Measurements from ENCODE around the gene SIGLEC7. TPM values are rescaled to one million over a fixed set of nuclear protein-coding genes. Genes with fewer than 3 reads are reported as not detected.

SIGLEC7 gene
- 10 to 100 TPM; 23.1 to 59.9 (median 31.3) TPM for total RNA-seq
- 10 to 100 TPM in 2 of 3 donors, 1 to 10 TPM in 1; 6.8 to 16.5 (median 11.0) TPM for polyA plus RNA-seq
- long read RNA-seq, donor 1, transcript SIGLEC7-202 (7 exons, 1,754 nt): major isoform, 10 of 18 reads
- long read RNA-seq, donor 1, partial matches to known transcripts: 6 of 18 reads
- long read RNA-seq, donor 1, other reads (novel, unspliced or antisense): 0 of 18 reads
- long read RNA-seq, donor 2, partial matches to known transcripts: 0 of 5 reads
- long read RNA-seq, donor 2, other reads (novel, unspliced or antisense): 0 of 5 reads

DNA sequence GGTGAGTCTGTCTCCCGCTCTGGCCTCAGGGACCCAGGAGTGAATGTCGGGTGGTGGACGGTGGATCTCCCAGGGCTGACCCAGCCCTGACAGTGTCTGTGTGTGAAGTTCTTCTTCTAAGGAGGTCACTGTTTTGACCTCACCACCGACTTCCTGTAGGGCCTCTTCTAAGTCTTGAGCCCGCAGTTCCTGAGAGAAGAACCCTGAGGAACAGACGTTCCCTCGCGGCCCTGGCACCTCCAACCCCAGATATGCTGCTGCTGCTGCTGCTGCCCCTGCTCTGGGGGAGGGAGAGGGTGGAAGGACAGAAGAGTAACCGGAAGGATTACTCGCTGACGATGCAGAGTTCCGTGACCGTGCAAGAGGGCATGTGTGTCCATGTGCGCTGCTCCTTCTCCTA is at the start of gene SIGLEC7:
Gene SIGLEC7 (plus strand): TSS at position 183 of the 400 bp plus-strand sequence. CDS start 69 bp downstream, at position 252.
- intact Hi-C loops (cut with DNase I; ENCODE audit: low total_unique reads): no loop called here
- H3K27ac ChIP-seq: peak within 1 kb of the TSS in 7 of 8 donors; percentile 6 to 95 (median 77)
- no peak for TF ChIP-seq POLR2A (IDR thresholded peaks at IDR 0.05)
- peak; percentile 43 to 83 (median 80) for TF ChIP-seq POLR2AphosphoS5 (IDR thresholded peaks at IDR 0.05)
- H3K4me1 ChIP-seq: peaks cover 0 to 95% (median 15%) of the 10 kb centered on the region in 6 donors
- WGBS, 5 donors: 43 to 60% (median 48%) methylated on average over 11 to 14 of the region's 14 CpGs
- peaks cover 0 to 43% (median 0%) of the 10 kb centered on the region in 7 donors for H3K27me3 ChIP-seq (replicated peaks in 1 of 7)
- peaks cover 0 to 4% (median 0%) of the 10 kb centered on the region in 6 donors for H3K36me3 ChIP-seq
- H3K9me3 ChIP-seq: no peaks in the 10 kb centered on the region
- H3K4me3 ChIP-seq: peak within 1 kb of the TSS in 4 of 8 donors; percentile 13 to 53 (median 18)
- peak; percentile 82 for DNase-seq

DNA sequence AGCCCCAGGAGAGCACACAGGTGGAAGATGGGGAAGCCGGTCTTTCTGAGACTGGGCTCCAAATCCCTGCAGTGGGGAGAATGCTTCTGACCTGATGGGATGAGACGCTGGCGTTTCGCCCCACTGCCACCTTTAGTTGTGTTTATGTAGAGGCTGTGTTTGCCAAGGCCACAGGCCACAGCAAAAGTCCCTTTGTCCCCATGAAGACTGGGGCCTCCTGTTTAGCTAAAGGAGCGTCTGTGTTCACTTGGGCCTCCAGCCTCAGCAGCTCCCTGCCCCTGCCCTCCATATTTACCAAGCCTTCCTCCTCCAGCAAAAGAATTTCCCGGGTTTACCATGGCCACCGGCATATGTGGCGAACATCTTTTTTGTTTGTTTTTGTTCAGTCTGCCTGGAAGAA is 49.0 kb upstream of the SIGLEC7 start:
- H3K4me3 ChIP-seq: no peak overlapping the region
- TF ChIP-seq, protein P1, sequence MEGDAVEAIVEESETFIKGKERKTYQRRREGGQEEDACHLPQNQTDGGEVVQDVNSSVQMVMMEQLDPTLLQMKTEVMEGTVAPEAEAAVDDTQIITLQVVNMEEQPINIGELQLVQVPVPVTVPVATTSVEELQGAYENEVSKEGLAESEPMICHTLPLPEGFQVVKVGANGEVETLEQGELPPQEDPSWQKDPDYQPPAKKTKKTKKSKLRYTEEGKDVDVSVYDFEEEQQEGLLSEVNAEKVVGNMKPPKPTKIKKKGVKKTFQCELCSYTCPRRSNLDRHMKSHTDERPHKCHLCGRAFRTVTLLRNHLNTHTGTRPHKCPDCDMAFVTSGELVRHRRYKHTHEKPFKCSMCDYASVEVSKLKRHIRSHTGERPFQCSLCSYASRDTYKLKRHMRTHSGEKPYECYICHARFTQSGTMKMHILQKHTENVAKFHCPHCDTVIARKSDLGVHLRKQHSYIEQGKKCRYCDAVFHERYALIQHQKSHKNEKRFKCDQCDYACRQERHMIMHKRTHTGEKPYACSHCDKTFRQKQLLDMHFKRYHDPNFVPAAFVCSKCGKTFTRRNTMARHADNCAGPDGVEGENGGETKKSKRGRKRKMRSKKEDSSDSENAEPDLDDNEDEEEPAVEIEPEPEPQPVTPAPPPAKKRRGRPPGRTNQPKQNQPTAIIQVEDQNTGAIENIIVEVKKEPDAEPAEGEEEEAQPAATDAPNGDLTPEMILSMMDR (IDR thresholded peaks at IDR 0.05 in 8 of 11, conservative IDR thresholded peaks at IDR 0.05 in 3 of 11): no peak
- no peak for TF ChIP-seq POLR2AphosphoS5 (IDR thresholded peaks at IDR 0.05)
- no peak for TF ChIP-seq POLR2A (IDR thresholded peaks at IDR 0.05)
- no peaks in the 10 kb centered on the region for H3K9me3 ChIP-seq
- intact Hi-C loops (cut with DNase I; ENCODE audit: low total_unique reads): no loop called here
- H3K4me1 ChIP-seq: peaks cover 0 to 18% (median 9%) of the 10 kb centered on the region in 6 donors
- H3K27ac ChIP-seq: no peak overlapping the region
- WGBS, 5 donors: 87 to 91% (median 89%) methylated on average over 8 of the region's 8 CpGs
- H3K36me3 ChIP-seq: peaks cover 0 to 18% (median 2%) of the 10 kb centered on the region in 6 donors
- no peaks in the 10 kb centered on the region for H3K27me3 ChIP-seq (replicated peaks in 1 of 7)
- DNase-seq: no peak

DNA sequence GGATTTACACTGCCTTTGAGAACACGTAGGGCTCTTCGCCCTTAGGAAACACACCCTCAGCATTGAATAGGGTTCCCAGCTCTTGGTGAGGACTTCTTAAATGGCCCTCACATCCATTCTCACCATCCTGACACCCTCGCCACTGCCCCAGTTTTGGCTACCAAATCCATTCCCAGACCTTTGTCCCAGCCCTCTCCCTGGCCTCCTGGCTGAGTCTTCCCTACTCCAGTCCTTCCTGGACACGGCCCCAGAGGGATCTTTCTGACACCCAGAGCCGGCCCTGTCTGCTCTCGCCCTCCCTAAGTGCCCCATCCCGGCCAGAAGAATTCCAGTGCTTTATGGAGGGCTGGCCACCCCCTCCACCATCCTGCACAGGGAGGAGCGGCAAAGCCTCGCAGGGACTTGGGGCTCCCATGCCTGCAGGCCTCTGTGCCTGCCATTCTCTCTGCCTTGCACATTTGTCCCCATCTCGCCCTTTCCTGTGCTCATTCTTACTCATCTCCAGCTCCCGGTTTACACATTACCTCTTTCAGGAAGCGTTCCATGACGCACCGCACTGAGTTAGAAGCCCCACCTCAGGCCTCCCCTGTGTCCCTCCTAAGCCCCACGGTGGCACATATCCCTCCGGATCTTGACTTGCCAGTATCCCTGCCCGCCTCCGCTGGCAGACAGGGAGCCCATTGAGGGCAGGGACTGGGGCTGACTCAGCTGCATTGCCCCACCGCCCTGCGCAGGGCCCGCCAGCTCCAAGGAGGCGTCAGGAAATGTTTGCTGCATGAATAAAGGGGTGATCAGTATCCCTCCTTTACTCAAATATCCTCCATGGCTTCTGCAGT is 48.4 kb upstream of the SIGLEC7 start:
- no peak for DNase-seq
- 83 to 91% (median 85%) methylated on average over 22 of the region's 22 CpGs for WGBS, 5 donors
- intact Hi-C loops (cut with DNase I; ENCODE audit: low total_unique reads): no loop called here
- Histone ChIP-seq H3K27me3 (replicated peaks in 1 of 7) (no peaks in the 10 kb centered on the region), H3K4me1 (peaks cover 0 to 18% (median 9%) of the 10 kb centered on the region in 6 donors), H3K36me3 (peaks cover 0 to 23% (median 4%) of the 10 kb centered on the region in 6 donors), H3K9me3 (no peaks in the 10 kb centered on the region), H3K27ac (no peak overlapping the region), H3K4me3 (no peak overlapping the region)
- TF ChIP-seq POLR2AphosphoS5 (IDR thresholded peaks at IDR 0.05) (no peak), POLR2A (IDR thresholded peaks at IDR 0.05) (no peak)
- TF ChIP-seq, protein P1 (IDR thresholded peaks at IDR 0.05 in 8 of 11, conservative IDR thresholded peaks at IDR 0.05 in 3 of 11): no peak

DNA sequence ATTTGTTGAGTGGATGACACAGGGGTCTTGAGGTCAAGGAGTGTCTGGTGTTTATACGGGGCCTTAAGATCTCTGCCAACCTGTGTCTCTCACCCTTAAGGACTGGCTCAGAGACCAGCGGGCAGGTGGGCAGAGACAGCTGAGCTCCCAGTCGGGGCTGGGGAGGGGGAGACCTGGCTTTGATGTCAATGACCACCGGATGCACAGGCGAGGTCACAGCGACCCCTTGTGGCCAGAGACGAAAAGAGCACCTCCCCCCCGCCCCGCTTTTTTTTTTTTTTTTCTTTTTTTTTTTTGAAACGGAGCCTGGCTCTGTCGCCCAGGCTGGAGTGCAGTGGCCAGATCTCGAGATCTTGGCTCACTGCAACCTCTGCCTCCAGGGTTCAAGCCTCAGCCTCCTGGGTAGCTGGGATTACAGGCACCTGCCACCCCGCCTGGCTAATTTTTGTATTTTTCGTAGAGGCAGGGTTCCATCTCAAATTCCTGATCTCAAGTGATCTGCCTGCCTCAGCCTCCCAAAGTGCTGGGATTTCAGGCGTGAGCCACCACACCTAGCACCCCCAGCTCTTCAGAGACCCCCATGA is 47.3 kb upstream of the SIGLEC7 start:
- TF ChIP-seq, protein P1 (IDR thresholded peaks at IDR 0.05 in 8 of 11, conservative IDR thresholded peaks at IDR 0.05 in 3 of 11): peak in 7 of 11 experiments; percentile 52 to 75 (median 62)
- no peak for TF ChIP-seq POLR2AphosphoS5 (IDR thresholded peaks at IDR 0.05)
- H3K4me3 ChIP-seq: no peak overlapping the region
- H3K4me1 ChIP-seq: peaks cover 0 to 26% (median 9%) of the 10 kb centered on the region in 6 donors
- DNase-seq: no peak
- H3K9me3 ChIP-seq: no peaks in the 10 kb centered on the region
- intact Hi-C loops (cut with DNase I; ENCODE audit: low total_unique reads): no loop called here
- peaks cover 0 to 34% (median 10%) of the 10 kb centered on the region in 6 donors for H3K36me3 ChIP-seq
- no peaks in the 10 kb centered on the region for H3K27me3 ChIP-seq (replicated peaks in 1 of 7)
- H3K27ac ChIP-seq: no peak overlapping the region
- WGBS, 5 donors: 21 to 37% (median 34%) methylated on average over 13 to 15 of the region's 15 CpGs

Data from spleen (tissue), 13 donors.